ENCODE results near the gene MSS51.

MSS51 gene

GRCh38 chr10:73433538-73433867, at the start of gene MSS51:
Gene MSS51 (minus strand): TSS chr10:73433561. CDS start chr10:73428284, 5,277 bp downstream.
- ATAC-seq (no peak), DNase-seq (no peak)
- H3K27me3 Mint-ChIP-seq = no peaks in the 10 kb centered on the region
- H3K27ac Mint-ChIP-seq = no peak within 1 kb of the TSS
- no peaks in the 10 kb centered on the region for H3K9me3 Mint-ChIP-seq
- no peak within 1 kb of the TSS for H3K4me3 Mint-ChIP-seq
- peaks cover 13% of the 10 kb centered on the region for H3K4me1 Mint-ChIP-seq

DNA sequence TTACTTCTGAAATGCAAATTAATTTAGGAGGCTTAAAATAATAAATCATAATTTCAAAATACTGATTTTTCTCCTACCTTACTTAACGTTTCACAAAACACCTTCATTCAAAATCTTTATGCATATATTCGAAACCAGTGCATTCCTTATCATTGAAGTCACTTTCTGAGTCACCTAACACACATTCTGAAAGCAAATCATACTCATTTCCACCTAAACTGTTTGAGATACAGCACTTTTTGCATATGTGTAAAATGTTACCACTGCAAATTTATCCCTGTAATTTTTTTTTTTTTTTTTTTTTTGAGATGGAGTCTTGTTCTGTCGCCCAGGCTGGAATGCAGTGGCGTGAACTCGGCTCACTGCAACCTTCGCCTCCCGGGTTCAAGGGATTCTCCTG, 46.8 kb upstream of the MSS51 start:
- no peak overlapping the region for H3K27ac Mint-ChIP-seq

DNA sequence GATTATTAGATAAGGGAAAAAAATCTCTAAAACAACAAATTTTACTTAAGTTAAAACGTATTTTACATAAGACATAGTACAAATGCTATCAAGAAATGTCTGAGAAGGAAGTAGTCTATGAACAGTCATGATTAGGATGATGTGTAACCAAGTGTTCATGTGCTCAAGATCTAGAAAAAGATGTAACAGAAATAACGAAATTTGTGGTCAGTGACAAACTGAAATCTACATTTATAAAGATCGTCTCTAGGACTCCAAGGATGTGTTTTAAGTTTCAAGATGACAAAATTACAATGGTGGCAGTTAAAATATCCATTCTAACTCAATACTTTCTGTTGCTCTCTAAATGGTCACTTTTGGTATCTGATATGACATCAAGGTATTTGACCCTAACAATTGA, 45.3 kb upstream of the MSS51 start:
- no peaks in the 10 kb centered on the region for H3K27me3 Mint-ChIP-seq
- DNase-seq (no peak), ATAC-seq (peak; percentile 39)
- H3K4me1 Mint-ChIP-seq = peaks cover 9% of the 10 kb centered on the region
- H3K9me3 Mint-ChIP-seq = no peaks in the 10 kb centered on the region
- H3K4me3 Mint-ChIP-seq = no peak overlapping the region
- H3K27ac Mint-ChIP-seq = no peak overlapping the region

More for the DNA sequence above, 46.8 kb upstream of the MSS51 start:
- Mint-ChIP-seq H3K27me3 (no peaks in the 10 kb centered on the region), H3K4me1 (peaks cover 9% of the 10 kb centered on the region), H3K4me3 (no peak overlapping the region), H3K9me3 (no peaks in the 10 kb centered on the region)
- DNase-seq = no peak
- ATAC-seq = peak; percentile 72

DNA sequence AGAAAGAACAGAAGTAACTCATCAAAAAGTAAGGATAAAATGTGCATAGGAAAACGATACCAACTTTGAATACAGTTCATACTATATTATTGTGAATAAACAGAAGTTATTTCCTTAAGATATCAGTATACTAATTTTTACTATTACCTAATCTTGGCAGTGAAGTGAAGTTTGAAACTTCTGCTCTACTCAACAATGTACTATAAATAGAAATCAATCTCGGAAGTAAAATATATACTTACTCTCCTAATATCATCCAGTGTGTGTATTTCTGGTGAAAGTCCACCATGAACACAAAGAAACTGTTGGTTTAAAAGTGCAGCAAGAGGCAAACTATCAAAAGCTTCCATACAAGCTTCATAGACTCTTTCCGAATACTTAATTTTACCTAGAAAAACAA, 37.9 kb upstream of the MSS51 start:
- DNase-seq (no peak), ATAC-seq (no peak)
- Mint-ChIP-seq H3K4me1 (no peaks in the 10 kb centered on the region), H3K27me3 (no peaks in the 10 kb centered on the region), H3K9me3 (no peaks in the 10 kb centered on the region), H3K4me3 (no peak overlapping the region), H3K27ac (no peak overlapping the region)

- Mint-ChIP-seq H3K9me3 (no peaks in the 10 kb centered on the region), H3K4me1 (no peaks in the 10 kb centered on the region), H3K4me3 (no peak overlapping the region), H3K27me3 (no peaks in the 10 kb centered on the region), H3K27ac (no peak overlapping the region)
- DNase-seq = no peak
- no peak for ATAC-seq
Observed at GRCh38 chr10:73469579-73469978, 36.2 kb upstream of the MSS51 start.

DNA sequence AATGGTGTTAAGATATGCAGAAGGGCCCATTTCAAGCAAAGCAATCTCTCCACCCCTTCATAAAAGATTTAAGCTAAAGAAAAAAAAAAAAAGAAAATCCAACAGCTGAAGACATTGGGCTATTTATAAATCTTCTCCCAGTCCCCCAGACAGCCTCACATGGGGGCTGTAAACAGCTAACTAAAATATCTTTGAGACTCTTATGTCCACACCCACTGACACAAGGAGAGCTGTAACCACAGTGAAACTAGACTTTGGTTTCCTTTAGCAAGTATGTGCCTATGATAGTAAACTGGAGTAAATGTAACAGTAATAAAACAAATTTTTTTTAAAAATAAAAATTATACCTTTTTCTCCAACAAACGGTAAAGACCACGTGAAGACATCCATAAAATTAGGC, 33.8 kb upstream of the MSS51 start:
- no peaks in the 10 kb centered on the region for H3K4me1 Mint-ChIP-seq
- H3K27me3 Mint-ChIP-seq = no peaks in the 10 kb centered on the region
- no peak overlapping the region for H3K27ac Mint-ChIP-seq
- ATAC-seq (no peak), DNase-seq (no peak)
- H3K9me3 Mint-ChIP-seq = no peaks in the 10 kb centered on the region
- H3K4me3 Mint-ChIP-seq = no peak overlapping the region

DNA sequence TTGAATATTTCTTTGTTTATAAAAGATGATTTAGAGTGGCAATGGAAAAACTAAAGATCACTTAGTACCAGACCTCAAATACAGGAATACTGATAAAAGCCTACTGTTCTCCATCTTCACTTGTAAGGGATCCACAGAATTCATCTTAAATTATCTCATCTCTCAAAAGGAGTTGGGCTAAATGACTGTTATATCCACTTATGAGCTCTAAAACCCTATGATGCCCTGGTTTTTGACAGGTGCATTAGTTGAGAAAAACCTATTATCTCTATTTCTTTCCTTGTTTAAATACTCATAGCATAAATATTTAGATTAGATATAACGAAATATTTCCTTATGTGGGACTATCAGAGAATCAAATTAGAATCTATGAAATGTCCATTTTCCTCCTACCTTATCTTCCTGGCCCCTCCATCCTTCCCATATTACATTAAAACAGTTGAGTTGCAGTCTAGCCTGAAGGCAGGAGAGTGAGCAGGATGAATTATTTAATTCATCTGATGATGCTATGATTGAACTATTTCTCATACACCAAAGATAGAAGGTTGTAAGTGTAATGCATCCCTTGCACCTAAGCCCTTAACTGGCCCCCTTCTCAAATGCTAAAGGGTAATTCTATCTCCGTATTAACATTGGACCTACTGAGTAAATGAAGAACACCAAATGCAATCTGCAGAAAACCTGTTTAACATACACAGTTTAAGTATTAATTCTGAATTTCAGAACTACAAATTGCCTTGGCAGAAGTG, 32.8 kb upstream of the MSS51 start:
- H3K4me1 Mint-ChIP-seq = no peaks in the 10 kb centered on the region
- no peaks in the 10 kb centered on the region for H3K27me3 Mint-ChIP-seq
- no peak overlapping the region for H3K4me3 Mint-ChIP-seq
- H3K9me3 Mint-ChIP-seq = no peaks in the 10 kb centered on the region
- no peak for ATAC-seq
- H3K27ac Mint-ChIP-seq = no peak overlapping the region
- DNase-seq = no peak

- no peak for ATAC-seq
- no peaks in the 10 kb centered on the region for H3K9me3 Mint-ChIP-seq
- peak overlapping the region in 1 of 2 donors; percentile 4 for H3K27ac Mint-ChIP-seq
- no peak overlapping the region for H3K4me3 Mint-ChIP-seq
- no peak for DNase-seq
- H3K27me3 Mint-ChIP-seq = no peaks in the 10 kb centered on the region
- H3K4me1 Mint-ChIP-seq = no peaks in the 10 kb centered on the region
Observed at GRCh38 chr10:73460897-73461296, 27.5 kb upstream of the MSS51 start.

GRCh38 chr10:73459683-73460314, 26.4 kb upstream of the MSS51 start:
- Mint-ChIP-seq H3K4me3 (no peak overlapping the region), H3K9me3 (no peaks in the 10 kb centered on the region), H3K4me1 (no peaks in the 10 kb centered on the region), H3K27ac (peak overlapping the region in 1 of 2 donors; percentile 34), H3K27me3 (no peaks in the 10 kb centered on the region)
- DNase-seq = no peak
- no peak for ATAC-seq

- Mint-ChIP-seq H3K27me3 (no peaks in the 10 kb centered on the region), H3K4me3 (no peak overlapping the region), H3K4me1 (no peaks in the 10 kb centered on the region), H3K9me3 (no peaks in the 10 kb centered on the region), H3K27ac (no peak overlapping the region)
- ATAC-seq = no peak
- no peak for DNase-seq
Observed at GRCh38 chr10:73456187-73456890, 23.0 kb upstream of the MSS51 start.

- ATAC-seq (no peak), DNase-seq (no peak)
Observed at GRCh38 chr10:73449113-73449512, 15.8 kb upstream of the MSS51 start.

GRCh38 chr10:73448384-73448783, 15.0 kb upstream of the MSS51 start:
- Mint-ChIP-seq H3K4me1 (no peaks in the 10 kb centered on the region), H3K9me3 (no peaks in the 10 kb centered on the region), H3K27ac (no peak overlapping the region), H3K27me3 (no peaks in the 10 kb centered on the region), H3K4me3 (no peak overlapping the region)
- ATAC-seq (no peak), DNase-seq (no peak)

More at GRCh38 chr10:73449113-73449512, 15.8 kb upstream of the MSS51 start:
- Mint-ChIP-seq H3K4me3 (no peak overlapping the region), H3K27ac (peak overlapping the region in 1 of 2 donors; percentile 68), H3K27me3 (no peaks in the 10 kb centered on the region), H3K4me1 (no peaks in the 10 kb centered on the region), H3K9me3 (no peaks in the 10 kb centered on the region)

DNA sequence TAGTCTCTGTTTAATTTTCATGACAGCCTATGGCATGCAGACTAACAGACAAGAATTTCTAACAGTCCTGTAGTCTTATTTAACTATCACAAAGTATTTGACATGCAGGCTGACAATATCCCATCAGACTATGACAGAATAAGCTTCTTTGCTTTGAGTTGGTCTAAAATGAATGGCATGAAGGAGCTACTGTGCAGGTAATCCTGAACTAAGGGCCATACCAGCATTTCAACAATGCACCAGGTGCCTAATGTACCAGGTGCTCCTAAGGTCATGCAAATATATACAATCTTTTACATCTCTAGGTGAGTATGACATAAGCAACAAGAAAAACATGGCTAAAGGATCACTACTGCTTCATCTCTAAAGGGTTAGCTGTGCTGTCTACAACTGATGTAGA, 13.6 kb upstream of the MSS51 start:
- H3K27ac Mint-ChIP-seq = no peak overlapping the region
- no peak overlapping the region for H3K4me3 Mint-ChIP-seq
- DNase-seq = no peak
- H3K4me1 Mint-ChIP-seq = no peaks in the 10 kb centered on the region
- ATAC-seq = no peak
- H3K27me3 Mint-ChIP-seq = no peaks in the 10 kb centered on the region
- H3K9me3 Mint-ChIP-seq = no peaks in the 10 kb centered on the region

DNA sequence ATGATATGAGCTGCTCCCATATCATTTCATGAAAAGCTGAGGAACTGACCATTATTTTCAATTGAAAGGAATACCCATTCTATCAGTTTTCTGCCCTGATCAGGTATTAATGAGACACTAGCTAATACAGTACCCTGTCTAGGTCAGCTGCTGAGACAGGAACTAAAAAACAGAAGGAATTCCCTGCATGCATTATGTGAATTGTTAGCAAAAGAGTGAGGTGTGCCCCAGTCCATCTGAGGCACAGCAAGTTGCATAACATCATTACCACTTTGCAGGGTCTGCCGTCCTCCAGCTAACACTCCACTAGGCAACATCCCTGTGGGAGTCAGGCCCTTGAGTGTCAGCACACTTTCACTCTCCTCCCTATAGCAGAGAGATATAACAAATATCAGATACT, 11.1 kb upstream of the MSS51 start:
- Mint-ChIP-seq H3K4me3 (no peak overlapping the region), H3K9me3 (no peaks in the 10 kb centered on the region), H3K4me1 (peaks cover 11% of the 10 kb centered on the region), H3K27me3 (no peaks in the 10 kb centered on the region), H3K27ac (no peak overlapping the region)
- DNase-seq = no peak
- ATAC-seq = no peak

DNA sequence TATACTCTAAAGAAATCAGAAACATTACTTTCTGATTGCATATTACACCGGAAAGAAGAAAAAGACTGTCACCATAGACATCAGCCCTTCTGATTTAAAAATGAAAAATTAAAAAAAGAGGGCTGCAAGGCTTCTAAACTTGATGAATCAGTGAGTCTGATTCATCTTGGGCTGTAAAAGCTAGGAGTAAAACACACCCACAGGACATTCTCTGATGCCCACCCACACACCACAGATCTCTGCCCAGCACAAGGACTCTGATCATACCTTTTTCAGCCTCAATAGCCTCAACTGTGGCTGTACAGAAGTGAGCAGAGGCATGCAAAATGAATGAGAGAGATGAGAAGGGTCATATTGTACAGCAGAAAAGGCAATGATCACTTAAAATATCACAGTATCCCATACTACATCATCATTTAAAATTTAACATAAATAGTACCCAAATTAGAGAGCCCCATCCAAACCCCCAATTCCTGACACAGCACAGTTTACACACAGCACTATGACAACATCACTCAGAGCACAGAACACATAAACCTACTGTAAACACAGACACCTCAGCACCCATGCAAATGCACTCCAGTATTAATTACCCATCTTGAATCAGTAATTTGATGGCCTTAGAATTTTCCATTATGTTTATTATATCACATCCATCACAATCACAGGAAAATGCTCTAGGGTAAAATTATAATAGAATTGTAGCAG, 6.4 kb upstream of the MSS51 start:
- Mint-ChIP-seq H3K4me1 (peaks cover 14% of the 10 kb centered on the region), H3K4me3 (no peak overlapping the region), H3K27ac (no peak overlapping the region), H3K27me3 (no peaks in the 10 kb centered on the region), H3K9me3 (no peaks in the 10 kb centered on the region)
- ATAC-seq (no peak), DNase-seq (no peak)

- H3K4me1 Mint-ChIP-seq = peaks cover 15% of the 10 kb centered on the region
- DNase-seq = no peak
- no peaks in the 10 kb centered on the region for H3K27me3 Mint-ChIP-seq
- no peaks in the 10 kb centered on the region for H3K9me3 Mint-ChIP-seq
- no peak for ATAC-seq
- H3K27ac Mint-ChIP-seq = no peak overlapping the region
- H3K4me3 Mint-ChIP-seq = no peak overlapping the region
Observed at GRCh38 chr10:73439055-73439454, 5.7 kb upstream of the MSS51 start.
